HEK293 (cell line): ENCODE results near the gene PJVK.

Experiments
- CTCF ChIA-PET: fragments of 350-600 bp; formaldehyde crosslinking; extraction: SDS; loops from one replicate; lab custom pipeline; 2021; ENCODE audit warnings: antibody characterized with exemption; lab: Yijun Ruan, JAX
- POLR2A ChIA-PET: fragments of 300-600 bp; formaldehyde crosslinking; extraction: SDS; loops from one replicate; lab custom pipeline; 2020; ENCODE audit warnings: antibody characterized with exemption, inconsistent platforms; lab: Yijun Ruan, JAX
- H3K27ac ChIP-seq: fragments of 200-500 bp; sonication (Bioruptor generic); 2 replicates; pipeline ENCODE4 v1.5.1; 2014; ENCODE audit warnings: low read depth, low read length, control low read depth, inconsistent platforms; ENCODE audit errors: extremely low read depth
- H3K36me3 ChIP-seq, 2 experiments: fragments of 200-500 bp in 1 of 2; sonication (Bioruptor generic) in 1 of 2; 1 replicate in 1 of 2; 2 replicates in 1 of 2; pipeline ENCODE4 v1.5.1; 2014 to 2017; ENCODE audit warnings: inconsistent platforms in 2 of 2, low read length in 2 of 2; ENCODE audit not compliant: control insufficient read depth in 2 of 2, insufficient read depth in 1 of 2
- H3K4me1 ChIP-seq: fragments of 200-500 bp; sonication (Bioruptor generic); 2 replicates; pipeline ENCODE4 v1.5.1; 2014; ENCODE audit warnings: mild to moderate bottlenecking, low read length, inconsistent platforms; ENCODE audit not compliant: control insufficient read depth, insufficient read depth
- H3K4me3 ChIP-seq: 2 replicates; pipeline ENCODE4 v1.5.1; 2011; ENCODE audit warnings: low read depth, mild to moderate bottlenecking, control low read depth, low read length, moderate library complexity
- H3K9me3 ChIP-seq: fragments of 200-500 bp; sonication (Bioruptor generic); 2 replicates; pipeline ENCODE4 v1.5.1; 2014; ENCODE audit warnings: low read depth, low read length, inconsistent platforms; ENCODE audit not compliant: control insufficient read depth, insufficient read depth
- AEBP2 ChIP-seq: fragments of 450-650 bp; formaldehyde crosslinking; IDR thresholded peaks from 2 replicates; pipeline ENCODE4 v1.5.1; 2016; ENCODE audit warnings: missing biosample characterization, missing genetic modification characterization, borderline replicate concordance
- BCL11A ChIP-seq: fragments of 450-650 bp; formaldehyde crosslinking; IDR thresholded peaks from 2 replicates; pipeline ENCODE4 v1.5.1; 2016; ENCODE audit warnings: low read depth, missing biosample characterization, missing genetic modification characterization
- BCL11B ChIP-seq: fragments of 450-650 bp; formaldehyde crosslinking; IDR thresholded peaks from 2 replicates; pipeline ENCODE4 v1.5.1; 2016; ENCODE audit warnings: low read depth, missing biosample characterization, missing genetic modification characterization
- BCL6B ChIP-seq: fragments of 450-650 bp; formaldehyde crosslinking; IDR thresholded peaks from 2 replicates; pipeline ENCODE4 v1.5.1; 2017; ENCODE audit warnings: missing biosample characterization, missing genetic modification characterization
- EGR2 ChIP-seq: fragments of 450-650 bp; formaldehyde crosslinking; IDR thresholded peaks from 2 replicates; pipeline ENCODE4 v1.5.1; 2016; ENCODE audit warnings: low read depth, missing biosample characterization, missing genetic modification characterization
- KLF10 ChIP-seq: fragments of 450-650 bp; IDR thresholded peaks from 2 replicates; pipeline ENCODE4 v1.5.1; 2018; ENCODE audit warnings: missing biosample characterization, mild to moderate bottlenecking, missing genetic modification characterization
- KLF17 ChIP-seq: fragments of 450-650 bp; formaldehyde crosslinking; IDR thresholded peaks from 2 replicates; pipeline ENCODE4 v1.5.1; 2016; ENCODE audit warnings: missing biosample characterization, missing genetic modification characterization
- PRDM6 ChIP-seq: fragments of 450-650 bp; formaldehyde crosslinking; IDR thresholded peaks from 2 replicates; pipeline ENCODE4 v1.5.1; 2017; ENCODE audit warnings: missing biosample characterization, missing genetic modification characterization
- SP2 ChIP-seq: fragments of 450-650 bp; formaldehyde crosslinking; IDR thresholded peaks from 2 replicates; pipeline ENCODE4 v1.5.1; 2016; ENCODE audit warnings: missing biosample characterization, missing genetic modification characterization
- TRIM28 ChIP-seq: IDR thresholded peaks from 2 replicates; pipeline ENCODE4 v1.6.1; 2011; ENCODE audit warnings: low read length, control low read depth, borderline replicate concordance
- ZBTB17 ChIP-seq: fragments of 450-650 bp; formaldehyde crosslinking; IDR thresholded peaks from 2 replicates; pipeline ENCODE4 v1.5.1; 2016; ENCODE audit warnings: missing biosample characterization, missing genetic modification characterization
- ZBTB26 ChIP-seq: fragments of 450-650 bp; formaldehyde crosslinking; optimal IDR thresholded peaks from 2 replicates; pipeline ENCODE3; 2016; ENCODE audit warnings: missing biosample characterization, mild to moderate bottlenecking, missing genetic modification characterization
- ZBTB6 ChIP-seq: fragments of 450-650 bp; formaldehyde crosslinking; IDR thresholded peaks from 2 replicates; pipeline ENCODE4 v1.5.1; 2017; ENCODE audit warnings: missing biosample characterization, missing genetic modification characterization
- ZEB2 ChIP-seq: fragments of 450-650 bp; formaldehyde crosslinking; IDR thresholded peaks from 2 replicates; pipeline ENCODE4 v1.5.1; 2016; ENCODE audit warnings: missing biosample characterization, missing genetic modification characterization
- ZNF174 ChIP-seq: fragments of 450-650 bp; formaldehyde crosslinking; IDR thresholded peaks from 2 replicates; pipeline ENCODE4 v1.5.0; 2017; ENCODE audit warnings: missing biosample characterization, mild to moderate bottlenecking, missing genetic modification characterization
- ZNF175 ChIP-seq: fragments of 450-650 bp; formaldehyde crosslinking; IDR thresholded peaks from 2 replicates; pipeline ENCODE4 v1.5.1; 2016; ENCODE audit warnings: missing biosample characterization, missing genetic modification characterization
- ZNF248 ChIP-seq: fragments of 450-650 bp; formaldehyde crosslinking; IDR thresholded peaks from 2 replicates; pipeline ENCODE4 v1.5.1; 2017; ENCODE audit warnings: missing biosample characterization, missing genetic modification characterization
- ZNF354C ChIP-seq: fragments of 450-650 bp; formaldehyde crosslinking; IDR thresholded peaks from 2 replicates; pipeline ENCODE4 v1.5.1; 2016; ENCODE audit warnings: missing biosample characterization, missing genetic modification characterization, low read depth, borderline replicate concordance
- ZNF366 ChIP-seq: fragments of 450-650 bp; formaldehyde crosslinking; conservative IDR thresholded peaks from 2 replicates; pipeline ENCODE4 v1.5.1; 2016; ENCODE audit warnings: missing biosample characterization, missing genetic modification characterization
- ZNF514 ChIP-seq: fragments of 450-650 bp; formaldehyde crosslinking; IDR thresholded peaks from 2 replicates; pipeline ENCODE4 v1.5.1; 2016; ENCODE audit warnings: missing biosample characterization, missing genetic modification characterization
- ZNF529 ChIP-seq: fragments of 450-650 bp; formaldehyde crosslinking; IDR thresholded peaks from 2 replicates; pipeline ENCODE4 v1.5.1; 2017; ENCODE audit warnings: missing genetic modification characterization, missing biosample characterization; ENCODE audit not compliant: insufficient replicate concordance
- ZNF549 ChIP-seq: fragments of 450-650 bp; IDR thresholded peaks from 2 replicates; pipeline ENCODE4 v1.5.1; 2018; ENCODE audit warnings: missing biosample characterization, missing genetic modification characterization, mild to moderate bottlenecking, inconsistent platforms, moderate library complexity
- ZNF560 ChIP-seq: fragments of 450-650 bp; formaldehyde crosslinking; IDR thresholded peaks from 2 replicates; pipeline ENCODE4 v1.5.1; 2017; ENCODE audit warnings: missing biosample characterization, missing genetic modification characterization, borderline replicate concordance
- ZNF596 ChIP-seq: fragments of 450-650 bp; IDR thresholded peaks from 2 replicates; pipeline ENCODE4 v1.5.0; 2018; ENCODE audit warnings: missing biosample characterization, mild to moderate bottlenecking, missing genetic modification characterization, moderate library complexity
- ZNF600 ChIP-seq: fragments of 450-650 bp; formaldehyde crosslinking; IDR thresholded peaks from 2 replicates; pipeline ENCODE4 v1.5.1; 2016; ENCODE audit warnings: missing biosample characterization, missing genetic modification characterization
- ZNF654 ChIP-seq: fragments of 450-650 bp; formaldehyde crosslinking; IDR thresholded peaks from 2 replicates; pipeline ENCODE4 v1.5.1; 2016; ENCODE audit warnings: low read depth, missing biosample characterization, missing genetic modification characterization
- ZNF777 ChIP-seq: fragments of 450-650 bp; formaldehyde crosslinking; IDR thresholded peaks from 2 replicates; pipeline ENCODE4 v1.5.1; 2017; ENCODE audit warnings: missing biosample characterization, missing genetic modification characterization, borderline replicate concordance
- ZXDB ChIP-seq: fragments of 450-650 bp; formaldehyde crosslinking; IDR thresholded peaks from 2 replicates; pipeline ENCODE4 v1.5.1; 2016; ENCODE audit warnings: missing biosample characterization, missing genetic modification characterization

Gene PJVK

GRCh38 chr2:178428396-178428806 is 22.8 kb upstream of the PJVK start:
- H3K36me3 ChIP-seq: peaks cover 14 to 73% of the 10 kb centered on the region in 2 experiments
- H3K4me1 ChIP-seq: no peaks in the 10 kb centered on the region
- H3K4me3 ChIP-seq: no peak overlapping the region
- no peaks in the 10 kb centered on the region for H3K9me3 ChIP-seq
- POLR2A ChIA-PET: interaction anchor here (0.5 to 1.6 kb wide), 3 partner anchors 14 to 84 kb away, joined by 3 to 7 read pairs (median 5); partner anchors contain the start of genes PJVK and PRKRA
- TF ChIP-seq ZNF174 (tag by site-specific recombination) (no peak), ZXDB (tag by site-specific recombination) (no peak), ZNF366 (no peak), KLF10 (tag by site-specific recombination) (no peak), ZNF514 (tag by site-specific recombination) (no peak), ZBTB26 (no peak), BCL11B (tag by site-specific recombination) (no peak), BCL11A (no peak), SP2 (tag by site-specific recombination) (no peak), PRDM6 (tag by site-specific recombination) (no peak), ZNF596 (tag by site-specific recombination) (no peak), ZBTB6 (tag by site-specific recombination) (no peak), ZNF529 (tag by site-specific recombination) (no peak), ZNF549 (tag by site-specific recombination) (no peak), ZNF654 (tag by site-specific recombination) (no peak), ZNF248 (tag by site-specific recombination) (no peak), ZNF777 (tag by site-specific recombination) (no peak), BCL6B (tag by site-specific recombination) (no peak), EGR2 (tag by site-specific recombination) (no peak)
- H3K27ac ChIP-seq: no peak overlapping the region
- CTCF ChIA-PET: interaction anchor here (0.6 to 1.9 kb wide), 5 partner anchors 9 to 122 kb away, joined by 3 to 5 read pairs (median 4); no protein-coding TSS in a partner anchor

- no peak overlapping the region for H3K4me3 ChIP-seq
- no peaks in the 10 kb centered on the region for H3K9me3 ChIP-seq
- TF ChIP-seq ZNF175 (tag by site-specific recombination) (no peak), ZEB2 (tag by site-specific recombination) (no peak), ZNF560 (tag by site-specific recombination) (no peak), ZNF600 (tag by site-specific recombination) (no peak), ZNF354C (tag by site-specific recombination) (no peak), AEBP2 (tag by site-specific recombination) (no peak), ZBTB17 (tag by site-specific recombination) (no peak), KLF17 (tag by site-specific recombination) (no peak), TRIM28 (no peak)
- no peak overlapping the region for H3K27ac ChIP-seq
- no peaks in the 10 kb centered on the region for H3K4me1 ChIP-seq
- peaks cover 20 to 82% of the 10 kb centered on the region in 2 experiments for H3K36me3 ChIP-seq
- CTCF ChIA-PET: interaction anchor here (0.7 to 1.9 kb wide), 2 partner anchors 10 to 123 kb away, joined by 4 to 5 read pairs; no protein-coding TSS in a partner anchor
- POLR2A ChIA-PET: interaction anchor here (1.2 kb wide), 1 partner anchor 15 kb away, joined by 5 read pairs; no protein-coding TSS in a partner anchor
Measured at GRCh38 chr2:178429336-178429735, 21.8 kb upstream of the PJVK start.
